Cardiac muscle cell (in vitro differentiated cells and primary cell): ENCODE measurements around the gene ZNF768. TPM values are rescaled to one million over a fixed set of nuclear protein-coding genes. Genes with fewer than 3 reads are reported as not detected.

Experiments used
- DNase-seq, 2 donors: peaks; one replicate each; pipeline versions ENCODE4 v3.0.0 to v3.0.0-alpha.2; 2010 to 2017; ENCODE audit warnings: low read depth in 1 of 2, low spot score in 1 of 2
- H3K27ac ChIP-seq: fragments of 200-600 bp; sonication (generic); 2 replicates; pipeline ENCODE4 v1.5.1; 2016
- H3K27me3 ChIP-seq: fragments of 200-600 bp; sonication (generic); 2 replicates; pipeline ENCODE4 v1.6.0; 2016; ENCODE audit warnings: control low read depth
- H3K36me3 ChIP-seq: fragments of 200-600 bp; sonication (generic); 2 replicates; pipeline ENCODE4 v1.5.1; 2016; ENCODE audit warnings: control low read depth
- H3K4me1 ChIP-seq: fragments of 200-600 bp; sonication (generic); 2 replicates; pipeline ENCODE4 v1.8.1; 2017; ENCODE audit warnings: low read depth, mild to moderate bottlenecking, mixed run types
- H3K4me3 ChIP-seq: fragments of 200-600 bp; sonication (generic); 2 replicates; pipeline ENCODE4 v1.5.1; 2016; ENCODE audit warnings: mild to moderate bottlenecking
- H3K9me3 ChIP-seq: fragments of 200-600 bp; sonication (generic); 2 replicates; pipeline ENCODE4 v1.5.1; 2017; ENCODE audit warnings: low read depth, mild to moderate bottlenecking, control low read depth
- CTCF ChIP-seq: IDR thresholded peaks from 2 replicates; pipeline ENCODE4 v1.5.1; 2012; ENCODE audit warnings: low read depth, mild to moderate bottlenecking, low read length
- polyA plus RNA-seq: library from polyadenylated mRNA; unstranded; fragments of >200 nt; fragmentation: Nextera tagmentation; extraction: Ambion mirVana; gene quantifications from 2 replicates; pipeline ENCODE4 v1.2.1, GENCODE V29; 2016
- total RNA-seq: library from RNA; depleted of rRNA; stranded (reverse); fragments of >200 nt; gene quantifications from 2 replicates; pipeline ENCODE4 v1.2.3, GENCODE V29; 2016

The ZNF768 gene
- total and polyA plus RNA-seq, 2 experiments from 2014 or later, result 19.4 to 79.1 TPM

GRCh38 chr16:30554557-30555314, 28.4 kb upstream of the ZNF768 start:
- H3K27me3 ChIP-seq, result no peaks in the 10 kb centered on the region
- peaks cover 25% of the 10 kb centered on the region for H3K4me1 ChIP-seq
- no peak overlapping the region for H3K4me3 ChIP-seq
- no peak for TF ChIP-seq CTCF
- H3K9me3 ChIP-seq, result no peaks in the 10 kb centered on the region
- peaks cover 11% of the 10 kb centered on the region for H3K36me3 ChIP-seq
- no peak for DNase-seq
- no peak overlapping the region for H3K27ac ChIP-seq

GRCh38 chr16:30553393-30553899, 27.1 kb upstream of the ZNF768 start:
- H3K4me1 ChIP-seq, result peaks cover 35% of the 10 kb centered on the region
- TF ChIP-seq CTCF, result no peak
- no peak for DNase-seq
- H3K36me3 ChIP-seq, result peaks cover 11% of the 10 kb centered on the region
- H3K27me3 ChIP-seq, result no peaks in the 10 kb centered on the region
- no peaks in the 10 kb centered on the region for H3K9me3 ChIP-seq
- H3K4me3 ChIP-seq, result no peak overlapping the region
- peak overlapping the region; percentile 74 for H3K27ac ChIP-seq

GRCh38 chr16:30552956-30553355, 26.6 kb upstream of the ZNF768 start:
- Histone ChIP-seq H3K27me3 (no peaks in the 10 kb centered on the region), H3K9me3 (no peaks in the 10 kb centered on the region), H3K4me3 (no peak overlapping the region), H3K27ac (peak overlapping the region; percentile 74), H3K4me1 (peaks cover 38% of the 10 kb centered on the region), H3K36me3 (peaks cover 11% of the 10 kb centered on the region)
- TF ChIP-seq CTCF, result no peak
- no peak for DNase-seq

- Histone ChIP-seq H3K27me3 (no peaks in the 10 kb centered on the region), H3K36me3 (peaks cover 11% of the 10 kb centered on the region), H3K9me3 (no peaks in the 10 kb centered on the region), H3K4me3 (no peak overlapping the region), H3K4me1 (peaks cover 33% of the 10 kb centered on the region), H3K27ac (peak overlapping the region; percentile 74)
- no peak for TF ChIP-seq CTCF
- no peak for DNase-seq
Measured at GRCh38 chr16:30551781-30552180, 25.4 kb upstream of the ZNF768 start.

GRCh38 chr16:30548416-30549253, 22.3 kb upstream of the ZNF768 start:
- Histone ChIP-seq H3K36me3 (no peaks in the 10 kb centered on the region), H3K4me3 (no peak overlapping the region), H3K27me3 (no peaks in the 10 kb centered on the region), H3K9me3 (no peaks in the 10 kb centered on the region), H3K4me1 (peaks cover 43% of the 10 kb centered on the region), H3K27ac (peak overlapping the region; percentile 88)
- TF ChIP-seq CTCF, result no peak
- no peak for DNase-seq
